ENCODE results near the gene CHAT.

DNA sequence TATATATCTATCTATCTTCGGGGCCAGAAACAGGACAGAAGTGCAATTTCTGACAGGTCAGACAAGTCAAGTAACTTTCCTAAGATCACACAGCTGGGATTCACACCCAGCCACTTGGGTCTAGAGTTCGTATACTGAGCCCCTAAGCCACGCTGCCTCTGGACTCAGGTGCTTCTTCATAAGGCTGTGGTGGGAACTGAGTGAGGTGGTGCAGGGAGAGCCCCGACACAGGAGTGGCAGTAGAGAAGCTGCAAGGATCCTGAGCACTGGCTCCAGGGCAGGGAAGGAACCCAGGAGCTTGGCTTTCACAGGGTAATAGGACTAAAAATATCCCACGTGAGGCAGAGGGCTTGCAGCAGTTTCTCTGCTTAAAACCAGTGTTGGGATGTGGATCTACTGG is 99.4 kb downstream of the CHAT start:
- TF ChIP-seq, protein P1, sequence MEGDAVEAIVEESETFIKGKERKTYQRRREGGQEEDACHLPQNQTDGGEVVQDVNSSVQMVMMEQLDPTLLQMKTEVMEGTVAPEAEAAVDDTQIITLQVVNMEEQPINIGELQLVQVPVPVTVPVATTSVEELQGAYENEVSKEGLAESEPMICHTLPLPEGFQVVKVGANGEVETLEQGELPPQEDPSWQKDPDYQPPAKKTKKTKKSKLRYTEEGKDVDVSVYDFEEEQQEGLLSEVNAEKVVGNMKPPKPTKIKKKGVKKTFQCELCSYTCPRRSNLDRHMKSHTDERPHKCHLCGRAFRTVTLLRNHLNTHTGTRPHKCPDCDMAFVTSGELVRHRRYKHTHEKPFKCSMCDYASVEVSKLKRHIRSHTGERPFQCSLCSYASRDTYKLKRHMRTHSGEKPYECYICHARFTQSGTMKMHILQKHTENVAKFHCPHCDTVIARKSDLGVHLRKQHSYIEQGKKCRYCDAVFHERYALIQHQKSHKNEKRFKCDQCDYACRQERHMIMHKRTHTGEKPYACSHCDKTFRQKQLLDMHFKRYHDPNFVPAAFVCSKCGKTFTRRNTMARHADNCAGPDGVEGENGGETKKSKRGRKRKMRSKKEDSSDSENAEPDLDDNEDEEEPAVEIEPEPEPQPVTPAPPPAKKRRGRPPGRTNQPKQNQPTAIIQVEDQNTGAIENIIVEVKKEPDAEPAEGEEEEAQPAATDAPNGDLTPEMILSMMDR (conservative IDR thresholded peaks at IDR 0.05; ENCODE audit: low read length) = no peak
- no peak for TF ChIP-seq EZH2phosphoT487 (IDR thresholded peaks at IDR 0.05; ENCODE audit: borderline replicate concordance, low read depth, low read length)

All from OCI-LY7 (cell line).